ENCODE data around the gene IGFL1.
A peak's percentile ranks its signal among the peaks of the same experiment; 100 is the strongest.

GRCh38 chr19:46201454-46202310, 27.9 kb upstream of the IGFL1 start:
- no peak for TF ChIP-seq CTCF (IDR thresholded peaks at IDR 0.05)
- no peak for TF ChIP-seq BHLHE40 (IDR thresholded peaks at IDR 0.05; ENCODE audit: low read depth, low read length)
- no peak for TF ChIP-seq POLR2AphosphoS2 (conservative IDR thresholded peaks at IDR 0.05; ENCODE audit: low read length)
- no peak for TF ChIP-seq PBX3 (IDR thresholded peaks at IDR 0.05)
- TF ChIP-seq KDM5A (IDR thresholded peaks at IDR 0.05), result no peak
- no peak for TF ChIP-seq RFX5 (IDR thresholded peaks at IDR 0.05)
- TF ChIP-seq, protein P1, sequence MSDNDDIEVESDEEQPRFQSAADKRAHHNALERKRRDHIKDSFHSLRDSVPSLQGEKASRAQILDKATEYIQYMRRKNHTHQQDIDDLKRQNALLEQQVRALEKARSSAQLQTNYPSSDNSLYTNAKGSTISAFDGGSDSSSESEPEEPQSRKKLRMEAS (IDR thresholded peaks at IDR 0.05), result peak; percentile 17; the same call in 1 of the 2 replicates

All from A549 (cell line).